C4-2B (cell line): ENCODE data around the gene SRRM2.

Experiments used
- CTCF ChIP-seq: fragments of 450-650 bp; conservative IDR thresholded peaks from 2 replicates; pipeline ENCODE4 v1.5.1; 2017; ENCODE audit warnings: mild to moderate bottlenecking
- ZFX ChIP-seq: fragments of 450-650 bp; IDR thresholded peaks from 2 replicates; pipeline ENCODE4 v1.6.1; 2017

DNA sequence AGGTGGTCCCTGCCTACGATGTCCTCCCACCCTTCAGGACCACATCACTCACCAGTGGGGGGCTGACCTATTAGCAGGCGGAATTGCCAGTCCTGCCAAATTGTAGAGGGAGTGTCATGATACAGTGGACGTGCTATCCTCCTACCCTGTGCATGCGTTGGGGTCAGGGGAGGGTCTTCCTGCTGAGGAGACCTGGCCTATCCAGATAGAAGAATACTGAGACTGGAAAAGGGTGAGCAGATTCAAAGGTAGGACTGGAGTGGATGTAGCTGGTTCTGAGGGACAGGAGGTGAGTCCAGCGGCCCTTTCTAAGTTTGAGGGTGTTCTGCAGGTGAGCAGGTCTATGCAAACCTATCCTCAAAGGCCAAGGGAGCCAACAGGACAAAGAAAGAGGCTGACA lies 53.8 kb downstream of the SRRM2 start:
- TF ChIP-seq CTCF (no peak), ZFX (no peak)
